HCT116 (cell line): ENCODE measurements around the gene PPP4R3A.
"Not testable (repeated sequence)": the region's sequence is repeated elsewhere in the genome, so short reads cannot be mapped to it uniquely, and the experiment has no call there.

Source experiments
- CEBPB ChIP-seq: IDR thresholded peaks from 2 replicates; pipeline ENCODE4 v1.6.1; 2012; ENCODE audit warnings: low read depth
- EZH2 ChIP-seq: fragments of 200-600 bp; sonication (generic); IDR thresholded peaks from 2 replicates; pipeline ENCODE4 v1.6.1; 2017; ENCODE audit warnings: antibody characterized with exemption, mixed run types
- EZH2phosphoT487 ChIP-seq: fragments of 200-600 bp; IDR thresholded peaks from 2 replicates; pipeline ENCODE4 v1.6.1; 2018; ENCODE audit warnings: antibody characterized with exemption, borderline replicate concordance
- JUND ChIP-seq: IDR thresholded peaks from 2 replicates; pipeline ENCODE4 v1.6.1; 2012
- POLR2A ChIP-seq: IDR thresholded peaks from 2 replicates; pipeline ENCODE4 v1.7.0; 2011; ENCODE audit warnings: borderline replicate concordance; ENCODE audit not compliant: insufficient read depth, insufficient read length; ENCODE audit errors: extremely low read depth
- POLR2AphosphoS5 ChIP-seq: IDR thresholded peaks from 2 replicates; pipeline ENCODE4 v1.6.1; 2011; ENCODE audit warnings: mild to moderate bottlenecking, low read depth, low read length, moderate library complexity
- RAD21 ChIP-seq: IDR thresholded peaks from 2 replicates; pipeline ENCODE4 v1.6.1; 2012; ENCODE audit warnings: low read depth, mild to moderate bottlenecking
- TCF7L2 ChIP-seq: IDR thresholded peaks from 2 replicates; pipeline ENCODE4 v1.7.0; 2011; ENCODE audit warnings: borderline replicate concordance, inconsistent platforms; ENCODE audit not compliant: insufficient read depth, insufficient read length; ENCODE audit errors: extremely low read depth
- YY1 ChIP-seq: IDR thresholded peaks from 2 replicates; pipeline ENCODE4 v1.6.1; 2011; ENCODE audit warnings: low read length, low read depth, moderate library complexity, mild to moderate bottlenecking; ENCODE audit not compliant: insufficient replicate concordance; ENCODE audit errors: extremely low read depth
- ZFX ChIP-seq: fragments of 450-650 bp; IDR thresholded peaks from 2 replicates; pipeline ENCODE4 v1.6.1; 2017
- TF ChIP-seq, protein P1 (sequence below): IDR thresholded peaks from 2 replicates; pipeline ENCODE4 v1.6.1; 2012
- TF ChIP-seq, protein P2 (sequence below), 3 experiments: fragments of 200-600 bp in 1 of 3; sonication (generic) in 1 of 3; IDR thresholded peaks in 2 of 3; conservative IDR thresholded peaks in 1 of 3; 2 replicates each; pipeline ENCODE4 v1.5.1; 2012 to 2017; ENCODE audit warnings: low read depth in 2 of 3, low read length in 2 of 3, antibody characterized with exemption in 1 of 3, borderline replicate concordance in 1 of 3, control low read depth in 1 of 3, mild to moderate bottlenecking in 1 of 3, mixed read lengths in 1 of 3, mixed run types in 1 of 3, moderate library complexity in 1 of 3; ENCODE audit not compliant: insufficient read depth in 1 of 3
- TF ChIP-seq, protein P3 (sequence below): IDR thresholded peaks from 2 replicates; pipeline ENCODE4 v1.6.1; 2012
- TF ChIP-seq, protein P4 (sequence below): IDR thresholded peaks from 2 replicates; pipeline ENCODE4 v1.6.1; 2012; ENCODE audit warnings: low read depth

DNA sequence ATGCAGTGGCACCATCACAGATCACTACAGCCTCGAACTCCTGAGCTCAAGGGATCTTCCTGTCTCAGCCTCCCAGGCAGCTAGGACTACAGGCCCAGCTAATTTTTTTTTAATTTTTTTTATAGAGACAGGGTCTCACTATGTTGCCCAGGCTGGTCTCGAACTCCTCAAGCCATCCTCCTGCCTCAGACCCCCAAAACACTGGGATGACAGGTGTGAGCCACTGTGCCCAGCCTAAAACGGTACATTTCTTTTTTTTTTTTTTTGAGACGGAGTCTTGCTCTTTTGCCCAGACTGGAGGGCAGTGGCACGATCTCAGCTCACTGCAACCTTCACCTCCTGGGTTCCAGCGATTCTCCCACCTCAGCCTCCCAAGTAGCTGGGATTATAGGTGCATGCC, 100.9 kb downstream of the PPP4R3A start:
- TF ChIP-seq, protein P1, sequence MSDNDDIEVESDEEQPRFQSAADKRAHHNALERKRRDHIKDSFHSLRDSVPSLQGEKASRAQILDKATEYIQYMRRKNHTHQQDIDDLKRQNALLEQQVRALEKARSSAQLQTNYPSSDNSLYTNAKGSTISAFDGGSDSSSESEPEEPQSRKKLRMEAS: not testable (repeated sequence)
- not testable (repeated sequence) for TF ChIP-seq EZH2phosphoT487, POLR2AphosphoS5, TCF7L2, RAD21, POLR2A, YY1, JUND, ZFX, EZH2, CEBPB
- TF ChIP-seq, protein P2, sequence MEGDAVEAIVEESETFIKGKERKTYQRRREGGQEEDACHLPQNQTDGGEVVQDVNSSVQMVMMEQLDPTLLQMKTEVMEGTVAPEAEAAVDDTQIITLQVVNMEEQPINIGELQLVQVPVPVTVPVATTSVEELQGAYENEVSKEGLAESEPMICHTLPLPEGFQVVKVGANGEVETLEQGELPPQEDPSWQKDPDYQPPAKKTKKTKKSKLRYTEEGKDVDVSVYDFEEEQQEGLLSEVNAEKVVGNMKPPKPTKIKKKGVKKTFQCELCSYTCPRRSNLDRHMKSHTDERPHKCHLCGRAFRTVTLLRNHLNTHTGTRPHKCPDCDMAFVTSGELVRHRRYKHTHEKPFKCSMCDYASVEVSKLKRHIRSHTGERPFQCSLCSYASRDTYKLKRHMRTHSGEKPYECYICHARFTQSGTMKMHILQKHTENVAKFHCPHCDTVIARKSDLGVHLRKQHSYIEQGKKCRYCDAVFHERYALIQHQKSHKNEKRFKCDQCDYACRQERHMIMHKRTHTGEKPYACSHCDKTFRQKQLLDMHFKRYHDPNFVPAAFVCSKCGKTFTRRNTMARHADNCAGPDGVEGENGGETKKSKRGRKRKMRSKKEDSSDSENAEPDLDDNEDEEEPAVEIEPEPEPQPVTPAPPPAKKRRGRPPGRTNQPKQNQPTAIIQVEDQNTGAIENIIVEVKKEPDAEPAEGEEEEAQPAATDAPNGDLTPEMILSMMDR (IDR thresholded peaks at IDR 0.05 in 2 of 3, conservative IDR thresholded peaks at IDR 0.05 in 1 of 3; ENCODE audit: borderline replicate concordance in 1 of 3, insufficient read depth in 1 of 3, low read depth in 2 of 3, low read length in 2 of 3): not testable (repeated sequence)
- TF ChIP-seq, protein P3, sequence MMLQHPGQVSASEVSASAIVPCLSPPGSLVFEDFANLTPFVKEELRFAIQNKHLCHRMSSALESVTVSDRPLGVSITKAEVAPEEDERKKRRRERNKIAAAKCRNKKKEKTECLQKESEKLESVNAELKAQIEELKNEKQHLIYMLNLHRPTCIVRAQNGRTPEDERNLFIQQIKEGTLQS: not testable (repeated sequence)
- TF ChIP-seq, protein P4, sequence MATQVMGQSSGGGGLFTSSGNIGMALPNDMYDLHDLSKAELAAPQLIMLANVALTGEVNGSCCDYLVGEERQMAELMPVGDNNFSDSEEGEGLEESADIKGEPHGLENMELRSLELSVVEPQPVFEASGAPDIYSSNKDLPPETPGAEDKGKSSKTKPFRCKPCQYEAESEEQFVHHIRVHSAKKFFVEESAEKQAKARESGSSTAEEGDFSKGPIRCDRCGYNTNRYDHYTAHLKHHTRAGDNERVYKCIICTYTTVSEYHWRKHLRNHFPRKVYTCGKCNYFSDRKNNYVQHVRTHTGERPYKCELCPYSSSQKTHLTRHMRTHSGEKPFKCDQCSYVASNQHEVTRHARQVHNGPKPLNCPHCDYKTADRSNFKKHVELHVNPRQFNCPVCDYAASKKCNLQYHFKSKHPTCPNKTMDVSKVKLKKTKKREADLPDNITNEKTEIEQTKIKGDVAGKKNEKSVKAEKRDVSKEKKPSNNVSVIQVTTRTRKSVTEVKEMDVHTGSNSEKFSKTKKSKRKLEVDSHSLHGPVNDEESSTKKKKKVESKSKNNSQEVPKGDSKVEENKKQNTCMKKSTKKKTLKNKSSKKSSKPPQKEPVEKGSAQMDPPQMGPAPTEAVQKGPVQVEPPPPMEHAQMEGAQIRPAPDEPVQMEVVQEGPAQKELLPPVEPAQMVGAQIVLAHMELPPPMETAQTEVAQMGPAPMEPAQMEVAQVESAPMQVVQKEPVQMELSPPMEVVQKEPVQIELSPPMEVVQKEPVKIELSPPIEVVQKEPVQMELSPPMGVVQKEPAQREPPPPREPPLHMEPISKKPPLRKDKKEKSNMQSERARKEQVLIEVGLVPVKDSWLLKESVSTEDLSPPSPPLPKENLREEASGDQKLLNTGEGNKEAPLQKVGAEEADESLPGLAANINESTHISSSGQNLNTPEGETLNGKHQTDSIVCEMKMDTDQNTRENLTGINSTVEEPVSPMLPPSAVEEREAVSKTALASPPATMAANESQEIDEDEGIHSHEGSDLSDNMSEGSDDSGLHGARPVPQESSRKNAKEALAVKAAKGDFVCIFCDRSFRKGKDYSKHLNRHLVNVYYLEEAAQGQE: not testable (repeated sequence)
